Breast epithelium (tissue), 3 donors: ENCODE measurements around the gene NTSR2.

Experiments used
- CTCF ChIP-seq, 3 donors: fragments of 450-650 bp; IDR thresholded peaks; one replicate each; pipeline ENCODE4 v1.5.1; 2016 to 2017; ENCODE audit warnings: antibody characterized with exemption in 3 of 3, mild to moderate bottlenecking in 3 of 3, moderate library complexity in 3 of 3
- POLR2A ChIP-seq: fragments of 450-650 bp; IDR thresholded peaks from one replicate; pipeline ENCODE4 v1.6.1; 2016; ENCODE audit warnings: antibody characterized with exemption, mild to moderate bottlenecking, moderate library complexity

- TF ChIP-seq POLR2A (no peak), CTCF (IDR thresholded peaks at IDR 0.05) (no peak)
Measured at GRCh38 chr2:11615209-11615608, 54.8 kb downstream of the NTSR2 start.
